Erythroblast (primary cell): ENCODE results near the gene FBLIM1.

Experiments used
- DNase-seq, 2 experiments: peaks; one replicate each; lab custom pipeline; 2025; lab: John Stamatoyannopoulos, UW
- GATA1 ChIP-seq: IDR thresholded peaks from 2 replicates; pipeline ENCODE4 v1.6.1; 2011; ENCODE audit warnings: low read depth, mild to moderate bottlenecking, control low read depth, low read length, moderate library complexity
- POLR2A ChIP-seq: IDR thresholded peaks from 2 replicates; pipeline ENCODE4 v1.6.1; 2011; ENCODE audit warnings: mild to moderate bottlenecking, low read length

FBLIM1 gene

DNA sequence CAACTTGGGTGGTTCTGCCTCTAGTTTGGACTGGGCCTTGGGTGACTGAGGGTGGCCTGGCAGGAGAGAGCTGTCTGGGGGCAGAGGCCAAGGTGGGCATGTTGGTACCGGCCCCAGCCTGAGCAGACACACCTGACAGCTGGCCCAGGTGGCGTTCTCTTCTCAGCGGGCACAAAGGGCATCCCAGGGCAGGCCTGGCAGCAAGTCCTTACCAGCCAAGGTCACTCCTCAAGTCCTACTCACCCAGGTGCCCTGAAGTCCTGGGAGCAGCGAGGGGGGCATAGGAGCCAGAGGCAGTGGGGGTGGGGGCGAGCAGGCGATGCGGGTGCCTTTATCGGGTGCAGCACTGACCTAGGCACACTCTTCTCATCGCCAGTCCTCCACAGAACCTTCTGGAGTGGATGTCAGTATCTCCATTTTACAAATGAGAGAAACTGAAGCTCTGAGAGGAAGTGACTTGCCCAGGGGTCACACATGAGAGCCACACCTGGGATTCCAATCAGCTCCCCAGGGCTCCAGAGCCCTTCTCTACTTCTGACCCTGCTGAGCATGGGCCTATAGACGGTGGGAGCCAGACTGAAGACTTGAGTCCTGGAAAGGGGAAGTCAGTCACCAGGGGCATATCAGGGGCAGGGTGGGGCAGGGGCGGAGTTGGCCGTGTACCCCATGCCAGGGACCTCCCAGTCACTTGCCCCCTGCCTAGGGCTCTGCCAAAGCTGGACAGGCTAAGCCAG, 23.1 kb upstream of the FBLIM1 start:
- TF ChIP-seq GATA1 (no peak), POLR2A (no peak)
- DNase-seq = no peak

- TF ChIP-seq POLR2A (no peak), GATA1 (no peak)
These were observed 22.3 kb upstream of the FBLIM1 start, which contains the start of gene SLC25A34 for GRCh38 chr1:15736038-15736891. Gene SLC25A34, plus strand, starts transcription at chr1:15736258. Its CDS starts 228 bp downstream, at chr1:15736486.

DNA sequence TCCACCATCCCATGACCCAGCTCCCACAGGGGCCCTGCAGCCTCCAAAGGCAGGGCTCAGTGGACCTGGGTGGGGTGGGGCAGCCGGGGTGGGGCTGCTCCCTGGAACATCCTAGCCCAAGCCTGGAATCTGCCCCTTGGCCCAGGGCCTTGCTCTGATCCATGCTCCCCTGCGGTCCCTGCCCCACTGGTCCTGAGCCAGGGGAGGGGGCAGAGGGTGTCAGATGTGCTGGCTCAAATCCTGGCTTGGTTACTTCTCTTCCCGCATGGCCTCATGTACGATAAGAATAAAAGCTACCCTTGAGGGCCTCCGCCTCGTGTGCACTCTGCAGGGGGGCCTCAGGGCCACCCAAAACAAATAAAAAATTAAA, 21.7 kb upstream of the FBLIM1 start:
- no peak for DNase-seq
- TF ChIP-seq POLR2A = no peak
- no peak for TF ChIP-seq GATA1

More at GRCh38 chr1:15736038-15736891, 22.3 kb upstream of the FBLIM1 start, which contains the start of gene SLC25A34:
- DNase-seq = no peak

DNA sequence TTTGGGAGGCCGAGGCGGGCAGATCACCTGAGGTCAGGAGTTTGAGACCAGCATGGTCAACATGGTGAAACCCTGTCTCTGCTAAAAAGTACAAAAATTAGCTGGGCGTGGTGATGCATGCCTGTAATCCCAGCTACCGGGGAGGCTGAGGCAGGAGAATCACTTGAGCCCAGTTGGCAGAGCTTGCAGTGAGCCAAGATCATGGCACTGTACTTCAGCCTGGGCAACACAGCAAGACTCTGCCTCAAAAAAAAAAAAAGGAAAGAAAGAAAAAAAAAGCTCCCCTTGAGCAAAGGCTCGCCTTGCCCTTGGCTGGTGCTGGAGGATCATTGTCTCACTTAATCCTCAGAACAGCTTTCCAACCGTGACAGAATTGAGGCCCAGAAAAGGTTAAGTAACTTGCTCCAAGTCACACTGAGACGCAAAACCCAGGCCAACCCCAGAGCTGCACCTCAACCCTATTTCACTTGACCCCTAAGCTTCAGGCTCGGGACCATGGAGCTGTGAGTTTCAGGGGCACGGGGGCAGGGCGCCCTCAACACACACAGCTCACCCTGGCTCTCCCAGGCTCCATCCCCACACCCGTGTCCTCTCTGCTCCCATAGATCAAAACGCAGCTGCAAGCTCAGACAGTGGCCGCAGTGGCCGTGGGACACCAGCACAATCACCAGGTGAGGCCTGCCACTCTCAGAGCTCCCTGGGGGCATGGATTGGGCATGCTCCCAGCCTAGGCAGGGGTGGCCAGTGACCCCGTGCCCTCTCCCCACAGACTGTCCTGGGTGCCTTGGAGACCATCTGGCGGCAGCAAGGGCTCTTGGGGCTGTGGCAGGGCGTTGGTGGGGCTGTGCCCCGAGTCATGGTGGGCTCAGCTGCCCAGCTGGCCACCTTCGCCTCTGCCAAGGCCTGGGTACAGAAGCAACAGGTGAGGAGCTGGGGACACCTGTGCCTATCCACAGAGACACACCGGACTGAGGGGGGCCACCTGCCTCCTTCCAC, 21.0 kb upstream of the FBLIM1 start:
- DNase-seq = no peak
- TF ChIP-seq POLR2A = no peak
- no peak for TF ChIP-seq GATA1

GRCh38 chr1:15738416-15739113, 20.0 kb upstream of the FBLIM1 start:
- no peak for DNase-seq
- no peak for TF ChIP-seq GATA1
- no peak for TF ChIP-seq POLR2A

GRCh38 chr1:15739259-15739658, 19.3 kb upstream of the FBLIM1 start:
- no peak for DNase-seq
- TF ChIP-seq POLR2A (no peak), GATA1 (no peak)

- TF ChIP-seq POLR2A (no peak), GATA1 (no peak)
- DNase-seq = no peak
These were observed 18.9 kb upstream of the FBLIM1 start for GRCh38 chr1:15739745-15740144.

DNA sequence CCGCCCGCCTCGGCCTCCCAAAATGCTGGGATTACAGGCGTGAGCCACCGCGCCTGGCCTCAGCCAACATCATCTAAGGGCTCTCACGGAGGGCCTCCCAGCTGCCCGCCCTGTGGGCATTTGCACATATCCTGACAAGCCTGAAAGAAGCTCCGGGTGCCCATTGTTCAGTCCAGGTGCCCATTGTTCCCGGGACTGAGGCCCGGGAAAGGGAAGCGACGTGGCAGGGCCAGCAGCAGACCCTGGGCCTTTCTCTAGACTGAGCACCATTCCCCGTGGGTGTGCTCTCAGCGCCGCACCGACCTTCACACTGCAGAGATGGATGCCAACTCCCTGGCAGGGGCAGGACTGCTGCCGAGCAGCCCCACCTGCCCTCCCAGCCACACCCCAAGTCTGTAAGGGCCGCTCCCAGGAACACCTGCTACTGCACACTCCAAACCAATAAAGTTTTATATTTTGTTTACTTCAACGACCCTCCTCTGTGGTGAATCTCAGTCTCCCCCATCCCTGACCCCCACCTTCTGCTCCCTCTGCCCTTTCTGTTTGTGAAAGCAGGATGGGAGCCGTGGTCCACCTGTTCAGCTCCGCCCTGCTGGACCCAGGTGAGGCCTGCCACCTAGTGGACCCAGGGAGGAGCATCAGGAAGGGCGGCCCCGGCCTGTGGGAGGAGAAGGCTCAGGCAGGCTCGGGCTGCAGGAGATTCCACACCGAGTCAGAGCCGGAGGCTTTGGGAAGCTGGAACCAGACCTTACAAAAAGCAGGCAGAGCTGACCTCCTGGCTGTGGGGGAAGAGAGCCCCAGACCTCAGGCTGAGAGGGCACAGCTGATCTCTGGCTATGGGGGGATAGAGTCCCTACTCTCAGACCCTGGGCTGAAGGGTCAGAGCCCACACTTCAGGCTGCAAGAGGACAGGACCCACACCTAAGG, 17.4 kb upstream of the FBLIM1 start:
- DNase-seq = peak; percentile 58 to 74
- TF ChIP-seq GATA1 (no peak), POLR2A (no peak)

DNA sequence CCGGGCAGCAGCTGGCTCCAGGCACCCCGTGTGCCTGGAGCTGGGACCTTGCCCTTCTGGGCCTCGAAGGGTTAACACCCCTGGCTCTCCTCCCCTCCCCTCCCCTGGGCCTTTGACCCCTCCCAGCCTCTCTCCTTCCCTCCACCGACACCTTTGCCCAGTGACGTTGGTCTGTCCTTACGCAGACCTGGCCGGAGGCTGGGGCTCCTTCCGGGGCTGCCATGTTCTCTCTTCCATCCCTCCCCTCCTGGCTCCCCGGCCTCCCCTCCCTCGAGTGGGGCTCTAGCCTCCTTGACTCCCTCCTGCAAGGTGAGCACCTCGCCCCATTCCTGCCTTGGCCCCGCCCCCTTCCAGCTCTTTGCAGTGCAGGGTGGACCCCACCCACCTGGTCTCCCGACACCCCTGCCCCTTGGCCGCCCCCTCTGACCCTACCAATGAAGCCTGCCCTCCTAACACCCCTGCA, 16.2 kb upstream of the FBLIM1 start, which contains the start of gene TMEM82:
TSS of gene TMEM82 (plus strand) at position 161 of the 463 bp plus-strand sequence. CDS start at position 222, 61 bp downstream.
- no peak for TF ChIP-seq GATA1
- TF ChIP-seq POLR2A = no peak
- no peak for DNase-seq

DNA sequence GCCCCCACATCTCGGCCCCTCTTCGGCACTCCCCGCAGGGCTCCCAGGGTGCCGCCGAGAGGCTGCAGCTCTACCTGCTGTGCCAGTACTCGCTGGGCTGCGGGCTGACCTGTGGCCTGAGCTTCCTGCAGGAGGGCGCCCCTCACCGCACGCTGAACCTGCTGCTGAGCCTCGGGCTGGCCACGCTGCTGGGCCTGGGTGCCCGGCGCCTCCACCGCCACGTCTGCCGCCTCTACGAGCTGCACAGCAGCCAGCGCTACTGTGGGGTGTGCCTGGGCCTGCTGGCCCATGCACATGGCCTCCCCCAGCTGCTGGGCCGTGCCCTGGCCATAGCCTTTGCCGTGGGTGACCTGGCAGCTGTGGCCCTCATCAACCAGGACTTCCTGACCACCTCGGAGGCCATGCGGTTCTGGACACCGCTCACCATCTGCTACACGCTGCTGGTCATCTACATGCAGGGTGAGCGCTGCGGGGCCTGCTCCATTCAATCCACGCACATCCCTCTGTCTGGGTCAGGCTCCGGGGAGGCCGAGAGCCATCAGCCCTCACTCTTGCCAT, 14.4 kb upstream of the FBLIM1 start:
- TF ChIP-seq POLR2A (no peak), GATA1 (no peak)
- DNase-seq = no peak

DNA sequence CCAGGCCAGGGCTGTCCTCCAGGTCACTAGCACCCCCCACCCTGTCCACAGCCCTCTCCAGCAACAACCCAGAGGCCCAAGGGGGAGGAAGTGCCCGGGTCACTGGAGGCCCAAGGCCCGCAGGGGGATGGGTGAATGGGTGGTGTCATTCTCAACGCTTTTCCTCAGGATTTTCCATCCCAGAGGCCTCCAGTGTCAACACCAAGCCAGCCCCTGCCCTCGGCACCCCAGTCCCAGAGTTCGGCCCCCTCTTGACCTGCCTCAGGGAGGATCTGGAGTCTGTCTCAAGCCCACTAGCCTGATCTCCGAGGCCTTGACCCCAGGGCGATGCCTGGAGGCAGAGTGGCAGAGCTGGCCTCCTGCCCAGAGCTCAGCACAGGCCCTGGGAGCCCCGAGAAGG, 11.2 kb upstream of the FBLIM1 start:
- TF ChIP-seq GATA1 (no peak), POLR2A (no peak)

More for the DNA sequence above, 11.2 kb upstream of the FBLIM1 start:
- no peak for DNase-seq
